ENCODE measurements around the gene IKBKG.
A peak's percentile ranks its signal among the peaks of the same experiment; 100 is the strongest.

Gene IKBKG

DNA sequence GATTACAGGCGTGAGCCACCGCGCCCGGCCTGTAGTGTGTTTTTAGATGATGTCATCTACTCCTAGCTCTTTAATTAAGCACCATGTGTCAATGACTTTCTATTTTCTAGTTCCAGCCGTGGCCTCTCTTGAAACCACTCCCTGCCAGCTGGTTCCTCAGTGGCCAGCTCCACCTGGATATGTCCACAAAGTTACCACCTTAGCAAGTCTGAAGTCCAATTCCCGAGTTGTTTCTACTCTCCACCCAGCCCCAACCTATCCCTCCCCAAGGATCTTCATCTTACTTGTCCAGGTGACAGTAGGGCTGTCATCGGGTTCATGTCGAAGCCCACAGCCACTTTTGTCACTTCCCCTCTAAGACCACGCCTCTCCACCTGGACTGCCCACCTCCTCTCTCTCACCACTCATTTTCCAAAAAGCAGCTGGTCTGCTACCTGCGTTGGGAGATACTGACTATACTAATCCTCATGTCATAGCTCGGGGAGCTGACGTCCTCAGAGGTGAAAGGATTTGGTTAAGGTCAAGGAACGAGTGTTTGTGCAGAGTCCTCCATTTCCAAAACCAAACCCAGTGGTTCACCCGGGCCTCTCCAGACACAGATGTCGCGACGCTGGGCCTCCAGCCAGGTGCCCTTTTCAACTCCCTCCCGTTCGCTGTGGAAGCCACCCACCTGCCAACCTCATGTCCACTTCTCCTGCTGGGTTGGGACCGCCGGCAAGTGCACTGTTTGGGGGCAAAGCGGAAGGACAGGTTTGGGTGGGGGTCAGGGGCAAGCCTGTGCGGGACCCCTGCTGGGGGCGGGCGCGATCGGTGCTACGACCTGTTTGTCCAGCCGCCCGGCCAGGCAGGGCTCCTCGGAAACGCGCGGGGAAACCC is 32.1 kb upstream of the IKBKG start:
- ATAC-seq (replicated peaks; ENCODE audit: extremely low read depth, poor library complexity, severe bottlenecking) (no peak), DNase-seq (ENCODE audit: low spot score in 2 of 2) (no peak)
- no peaks in the 10 kb centered on the region for H3K9me3 Mint-ChIP-seq
- H3K27me3 Mint-ChIP-seq, result no peaks in the 10 kb centered on the region
- H3K4me3 Mint-ChIP-seq, result peak overlapping the region; percentile 78
- H3K4me1 Mint-ChIP-seq, result peaks cover 26% of the 10 kb centered on the region
- H3K36me3 Mint-ChIP-seq (ENCODE audit: insufficient read depth), result peaks cover 2% of the 10 kb centered on the region
- peak overlapping the region; percentile 76 for H3K27ac Mint-ChIP-seq (ENCODE audit: low read depth)

DNA sequence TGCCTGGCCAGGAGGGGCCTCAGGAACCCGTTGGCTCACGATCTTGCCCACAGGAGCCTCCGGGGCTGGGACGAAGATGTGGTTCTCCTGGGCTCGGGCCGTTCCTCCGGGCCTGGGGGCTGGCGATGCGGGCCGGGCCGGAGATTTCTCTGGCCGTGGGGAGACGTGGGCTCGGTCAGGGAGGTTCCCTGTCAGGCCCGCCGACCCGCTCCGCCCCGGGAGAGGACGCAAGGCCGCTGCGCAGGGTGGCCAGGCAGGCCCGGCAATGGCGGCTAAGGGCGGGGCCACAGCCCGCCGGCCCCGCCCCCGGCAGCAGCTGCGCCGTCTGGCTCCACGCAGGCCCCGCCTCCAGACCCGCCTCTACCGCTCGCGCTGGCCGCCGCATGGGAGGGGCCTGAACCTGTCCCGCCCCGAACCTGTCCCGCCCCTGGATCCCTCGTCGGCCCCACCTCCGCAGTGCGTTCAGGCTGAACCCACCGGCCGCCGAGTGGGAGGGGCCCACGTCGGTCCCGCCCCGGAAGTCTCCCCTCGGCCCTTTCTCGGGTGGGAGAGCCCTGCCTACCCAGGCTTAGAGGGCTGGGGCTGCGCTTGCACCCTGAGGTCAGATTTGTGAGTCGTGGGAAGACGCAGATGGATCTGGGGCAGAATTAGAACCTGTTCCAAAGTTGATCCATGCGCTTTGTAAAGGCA is 31.3 kb upstream of the IKBKG start, which contains the start of gene FAM3A:
Gene FAM3A, minus strand, starts transcription at position 267 of the 690 bp plus-strand sequence. CDS start 460 bp downstream, outside the sequence.
- Mint-ChIP-seq H3K27ac (ENCODE audit: low read depth) (peak within 1 kb of the TSS; percentile 76), H3K27me3 (no peaks in the 10 kb centered on the region), H3K4me1 (peaks cover 21% of the 10 kb centered on the region), H3K36me3 (ENCODE audit: insufficient read depth) (peaks cover 2% of the 10 kb centered on the region), H3K9me3 (no peaks in the 10 kb centered on the region), H3K4me3 (peak within 1 kb of the TSS; percentile 78)
- DNase-seq (ENCODE audit: low spot score in 2 of 2) (peak; percentile 69 to 84), ATAC-seq (replicated peaks; ENCODE audit: extremely low read depth, poor library complexity, severe bottlenecking) (peak; percentile 93)

GRCh38 chrX:154516656-154517100 is 30.7 kb upstream of the IKBKG start:
- DNase-seq (ENCODE audit: low spot score in 2 of 2) (peak in 1 of 2 donors; percentile 9), ATAC-seq (replicated peaks; ENCODE audit: extremely low read depth, poor library complexity, severe bottlenecking) (peak; percentile 55)
- no peaks in the 10 kb centered on the region for H3K9me3 Mint-ChIP-seq
- H3K4me1 Mint-ChIP-seq, result peaks cover 15% of the 10 kb centered on the region
- peak overlapping the region; percentile 78 for H3K4me3 Mint-ChIP-seq
- peaks cover 2% of the 10 kb centered on the region for H3K36me3 Mint-ChIP-seq (ENCODE audit: insufficient read depth)
- no peaks in the 10 kb centered on the region for H3K27me3 Mint-ChIP-seq
- peak overlapping the region; percentile 74 for H3K27ac Mint-ChIP-seq (ENCODE audit: low read depth)

- DNase-seq (ENCODE audit: low spot score in 2 of 2) (no peak), ATAC-seq (replicated peaks; ENCODE audit: extremely low read depth, poor library complexity, severe bottlenecking) (no peak)
- Mint-ChIP-seq H3K27ac (ENCODE audit: low read depth) (no peak overlapping the region), H3K27me3 (no peaks in the 10 kb centered on the region), H3K36me3 (ENCODE audit: insufficient read depth) (peaks cover 2% of the 10 kb centered on the region), H3K4me3 (no peak overlapping the region), H3K4me1 (peaks cover 14% of the 10 kb centered on the region), H3K9me3 (no peaks in the 10 kb centered on the region)
Observed at GRCh38 chrX:154517101-154517781, 30.2 kb upstream of the IKBKG start.

- Mint-ChIP-seq H3K27me3 (no peaks in the 10 kb centered on the region), H3K4me3 (no peak overlapping the region), H3K27ac (ENCODE audit: low read depth) (no peak overlapping the region), H3K9me3 (no peaks in the 10 kb centered on the region), H3K4me1 (peaks cover 6% of the 10 kb centered on the region), H3K36me3 (ENCODE audit: insufficient read depth) (no peaks in the 10 kb centered on the region)
- DNase-seq (ENCODE audit: low spot score in 2 of 2) (no peak), ATAC-seq (replicated peaks; ENCODE audit: extremely low read depth, poor library complexity, severe bottlenecking) (no peak)
Observed at GRCh38 chrX:154519389-154519788, 28.0 kb upstream of the IKBKG start.

GRCh38 chrX:154525606-154526490 is 21.6 kb upstream of the IKBKG start:
- H3K9me3 Mint-ChIP-seq, result no peaks in the 10 kb centered on the region
- H3K4me3 Mint-ChIP-seq, result no peak overlapping the region
- no peaks in the 10 kb centered on the region for H3K27me3 Mint-ChIP-seq
- H3K36me3 Mint-ChIP-seq (ENCODE audit: insufficient read depth), result peaks cover 4% of the 10 kb centered on the region
- H3K27ac Mint-ChIP-seq (ENCODE audit: low read depth), result no peak overlapping the region
- ATAC-seq (replicated peaks; ENCODE audit: extremely low read depth, poor library complexity, severe bottlenecking), result no peak
- peaks cover 12% of the 10 kb centered on the region for H3K4me1 Mint-ChIP-seq
- no peak for DNase-seq (ENCODE audit: low spot score in 2 of 2)

GRCh38 chrX:154526901-154527675 is 20.3 kb upstream of the IKBKG start:
- no peak overlapping the region for H3K27ac Mint-ChIP-seq (ENCODE audit: low read depth)
- H3K4me1 Mint-ChIP-seq, result peaks cover 12% of the 10 kb centered on the region
- H3K36me3 Mint-ChIP-seq (ENCODE audit: insufficient read depth), result peaks cover 5% of the 10 kb centered on the region
- DNase-seq (ENCODE audit: low spot score in 2 of 2) (no peak), ATAC-seq (replicated peaks; ENCODE audit: extremely low read depth, poor library complexity, severe bottlenecking) (peak; percentile 65)
- H3K27me3 Mint-ChIP-seq, result no peaks in the 10 kb centered on the region
- no peak overlapping the region for H3K4me3 Mint-ChIP-seq
- no peaks in the 10 kb centered on the region for H3K9me3 Mint-ChIP-seq

GRCh38 chrX:154529206-154529612 is 18.2 kb upstream of the IKBKG start:
- no peak overlapping the region for H3K27ac Mint-ChIP-seq (ENCODE audit: low read depth)
- no peak overlapping the region for H3K4me3 Mint-ChIP-seq
- H3K4me1 Mint-ChIP-seq, result peaks cover 12% of the 10 kb centered on the region
- no peaks in the 10 kb centered on the region for H3K27me3 Mint-ChIP-seq
- H3K9me3 Mint-ChIP-seq, result no peaks in the 10 kb centered on the region
- no peak for ATAC-seq (replicated peaks; ENCODE audit: extremely low read depth, poor library complexity, severe bottlenecking)
- no peak for DNase-seq (ENCODE audit: low spot score in 2 of 2)
- H3K36me3 Mint-ChIP-seq (ENCODE audit: insufficient read depth), result peaks cover 11% of the 10 kb centered on the region

DNA sequence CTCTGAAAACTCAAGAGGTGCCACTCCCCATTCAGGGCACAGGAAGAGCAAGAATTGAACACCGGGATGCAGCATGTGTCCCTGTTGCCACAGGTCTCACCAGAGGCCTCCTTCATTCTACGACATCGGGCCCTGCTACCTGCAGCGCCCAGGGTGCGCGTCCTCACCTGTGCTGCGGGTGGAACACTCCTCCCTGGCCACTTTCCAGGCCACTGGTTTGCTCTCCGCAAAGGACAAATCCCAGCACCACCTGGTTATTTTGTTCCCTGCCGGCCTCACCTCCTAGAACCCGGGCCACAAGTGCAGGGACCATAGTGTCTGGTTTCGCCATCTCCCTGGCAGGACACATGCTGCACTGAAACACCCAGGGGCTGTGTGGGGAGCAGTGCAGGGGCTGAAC is 17.1 kb upstream of the IKBKG start:
- Mint-ChIP-seq H3K27me3 (no peaks in the 10 kb centered on the region), H3K4me1 (peaks cover 12% of the 10 kb centered on the region), H3K4me3 (no peak overlapping the region), H3K9me3 (no peaks in the 10 kb centered on the region), H3K27ac (ENCODE audit: low read depth) (no peak overlapping the region), H3K36me3 (ENCODE audit: insufficient read depth) (peaks cover 18% of the 10 kb centered on the region)
- DNase-seq (ENCODE audit: low spot score in 2 of 2) (no peak), ATAC-seq (replicated peaks; ENCODE audit: extremely low read depth, poor library complexity, severe bottlenecking) (no peak)

GRCh38 chrX:154531626-154532025 is 15.8 kb upstream of the IKBKG start:
- H3K36me3 Mint-ChIP-seq (ENCODE audit: insufficient read depth), result peaks cover 20% of the 10 kb centered on the region
- no peaks in the 10 kb centered on the region for H3K9me3 Mint-ChIP-seq

GRCh38 chrX:154532690-154533089 is 14.7 kb upstream of the IKBKG start:
- Mint-ChIP-seq H3K36me3 (ENCODE audit: insufficient read depth) (peaks cover 20% of the 10 kb centered on the region), H3K4me1 (no peaks in the 10 kb centered on the region), H3K27ac (ENCODE audit: low read depth) (no peak overlapping the region), H3K27me3 (no peaks in the 10 kb centered on the region), H3K4me3 (no peak overlapping the region), H3K9me3 (no peaks in the 10 kb centered on the region)
- ATAC-seq (replicated peaks; ENCODE audit: extremely low read depth, poor library complexity, severe bottlenecking) (no peak), DNase-seq (ENCODE audit: low spot score in 2 of 2) (no peak)

More at GRCh38 chrX:154531626-154532025, 15.8 kb upstream of the IKBKG start:
- ATAC-seq (replicated peaks; ENCODE audit: extremely low read depth, poor library complexity, severe bottlenecking), result no peak
- Mint-ChIP-seq H3K4me1 (no peaks in the 10 kb centered on the region), H3K27me3 (no peaks in the 10 kb centered on the region), H3K27ac (ENCODE audit: low read depth) (no peak overlapping the region), H3K4me3 (no peak overlapping the region)
- DNase-seq (ENCODE audit: low spot score in 2 of 2), result no peak

Data from central memory CD8-positive, alpha-beta T cell (primary cell).